Heart left ventricle (tissue), 16 donors: ENCODE results near the gene SCUBE3. TPM values are rescaled to one million over a fixed set of nuclear protein-coding genes. Genes with fewer than 3 reads are reported as not detected.

ENCODE experiments used
- ATAC-seq, 4 donors: fragments of 200-7000 bp; cut with Tn5 transposase; one replicate each; pipeline ENCODE4 v1.9.1; 2020 to 2022; ENCODE audit warnings: moderate library complexity in 4 of 4, mild to moderate bottlenecking in 3 of 4, moderate number of reproducible peaks in 1 of 4
- DNase-seq, 5 donors: peaks; one replicate each; pipeline ENCODE4 v3.0.0-alpha.2; 2020
- H3K27ac ChIP-seq, 12 donors: fragments of 200-600 bp; sonication (generic) in 4 of 12; one replicate each; pipeline versions ENCODE4 v1.5.0 to v1.8.0; 2016 to 2022; ENCODE audit warnings: mild to moderate bottlenecking in 2 of 12
- H3K27me3 ChIP-seq, 9 donors: fragments of 200-600 bp; sonication (generic) in 2 of 9; one replicate each; pipeline versions ENCODE4 v1.5.1 to v1.8.0; 2016 to 2022; ENCODE audit warnings: mild to moderate bottlenecking in 3 of 9
- H3K36me3 ChIP-seq, 9 donors: fragments of 200-600 bp; sonication (generic) in 2 of 9; one replicate each; pipeline versions ENCODE4 v1.5.0 to v1.8.0; 2018 to 2022; ENCODE audit warnings: mild to moderate bottlenecking in 2 of 9
- H3K4me1 ChIP-seq, 12 donors: fragments of 200-600 bp; sonication (generic) in 4 of 12; one replicate each; pipeline versions ENCODE4 v1.5.0 to v1.8.0; 2016 to 2022; ENCODE audit warnings: mild to moderate bottlenecking in 3 of 12
- H3K4me3 ChIP-seq, 12 donors: fragments of 200-600 bp; sonication (generic) in 4 of 12; one replicate each; pipeline versions ENCODE4 v1.5.0 to v1.8.0; 2017 to 2022; ENCODE audit warnings: mild to moderate bottlenecking in 9 of 12, moderate library complexity in 4 of 12
- H3K9me3 ChIP-seq, 12 donors: fragments of 200-600 bp; sonication (generic) in 4 of 12; one replicate each; pipeline versions ENCODE4 v1.5.0 to v1.8.0; 2016 to 2022; ENCODE audit warnings: mild to moderate bottlenecking in 1 of 12
- CTCF ChIP-seq, 12 donors: fragments of 200-600 bp; sonication (generic) in 4 of 12; IDR thresholded peaks; one replicate each; pipeline versions ENCODE4 v1.5.0 to v1.8.0; 2018 to 2022; ENCODE audit warnings: antibody characterized with exemption in 12 of 12, mild to moderate bottlenecking in 5 of 12
- POLR2A ChIP-seq, 2 donors: fragments of 450-650 bp; IDR thresholded peaks; one replicate each; pipeline ENCODE4 v1.6.1; 2017; ENCODE audit warnings: antibody characterized with exemption in 2 of 2, mild to moderate bottlenecking in 2 of 2, moderate library complexity in 2 of 2
- WGBS, 4 donors: extraction: QIAGEN DNeasy Blood & Tissue Kit in 2 of 4; methylation state at CpG; one replicate each; pipeline versions ENCODE4 v1.1.5 to v1.1.7; 2013 to 2018; 5-methylcytosine and 5-hydroxymethylcytosine counted together
- intact Hi-C, 10 donors: fragments of 100-400 bp; cut with DNase I; formaldehyde crosslinking; loops; one replicate each; pipeline versions ENCODE4 v1.11.1 to v1.14.2; 2022
- polyA plus RNA-seq, 2 donors: library from polyadenylated mRNA; stranded (reverse); fragments of 200-250 nt; gene quantifications; one replicate each; pipeline ENCODE4 v1.2.3, GENCODE V29; 2013
- total RNA-seq, 9 donors: library from RNA; depleted of rRNA in 2 of 9; stranded (reverse); fragments of >200 nt in 2 of 9; fragmentation: NEBNext Ultra II Directional in 3 of 9; extraction: Animal tissue kit (Norgen Biotek cat#: 25700) in 3 of 9; gene quantifications; one replicate each; pipeline versions ENCODE4 v1.1.0 to v1.2.4, GENCODE V29; 2016 to 2023
- donor health status: ischemic (EF 13 %, LVEDD 7.1; RV severe dilation, severe dysfunction).
- donor health status: healthy with polysubstance abuse.
- donor health status: DM: no; HTN: yes; CAD: no.
- donor health status: DM: no; HTN: no; CAD: no.
- donor health status: ischemic (EF 25% LVEDD 6.9; RV normal size, moderate dysfunction).
- donor health status: ischemic (EF 25% LVEDD 5.7; RV mildly dilated, moderate dysfunction).
- donor health status: healthy.
- donor health status: DM: yes; HTN: yes; CAD: no.
- donor health status: ischemic (EF 35%, LVEDD 5.7; RV mildly dilated, moderate dysfunction).
- donor health status: nonischemic (EF 11% LVEDD 7.7; RV severe dilation, severe dysfunction).
- donor health status: DM: yes; HTN: yes; CAD: no.
- donor health status: PGD.
- donor health status: ischemic (EF 29% LVEDD 5.4; RV normal size, mild dysfunction).
- donor health status: nonischemic (EF 23%, LVEDD 6.1; RV moderate dilation, normal function).

SCUBE3 gene
- total and polyA plus RNA-seq, 11 donors, result 0.61 to 18.7 (median 4.3) TPM

- intact Hi-C loops, result no loop called here
- Histone ChIP-seq H3K9me3 (no peaks in the 10 kb centered on the region), H3K27me3 (peaks cover 0 to 5% (median 0%) of the 10 kb centered on the region in 9 donors), H3K36me3 (no peaks in the 10 kb centered on the region), H3K4me1 (peaks cover 0 to 31% (median 19%) of the 10 kb centered on the region in 12 donors), H3K27ac (no peak overlapping the region), H3K4me3 (no peak overlapping the region)
- TF ChIP-seq POLR2A (IDR thresholded peaks at IDR 0.05) (no peak), CTCF (IDR thresholded peaks at IDR 0.05) (no peak)
- WGBS, 4 donors, result 73 to 83% (median 78%) methylated on average over 3 of the region's 3 CpGs
- ATAC-seq (no peak), DNase-seq (no peak)
Measured at GRCh38 chr6:35177157-35177556, 36.6 kb upstream of the SCUBE3 start.

- intact Hi-C loops, result no loop called here
- 66 to 78% (median 72%) methylated on average over 2 of the region's 2 CpGs for WGBS, 4 donors
- Histone ChIP-seq H3K27me3 (peaks cover 0 to 7% (median 0%) of the 10 kb centered on the region in 9 donors), H3K4me3 (no peak overlapping the region), H3K4me1 (peaks cover 0 to 33% (median 19%) of the 10 kb centered on the region in 12 donors), H3K27ac (no peak overlapping the region), H3K36me3 (no peaks in the 10 kb centered on the region), H3K9me3 (no peaks in the 10 kb centered on the region)
- no peak for ATAC-seq
- TF ChIP-seq CTCF (IDR thresholded peaks at IDR 0.05) (no peak), POLR2A (IDR thresholded peaks at IDR 0.05) (no peak)
- DNase-seq, result no peak
Measured at GRCh38 chr6:35177596-35177995, 36.2 kb upstream of the SCUBE3 start.

- Histone ChIP-seq H3K4me1 (peaks cover 0 to 33% (median 19%) of the 10 kb centered on the region in 12 donors), H3K9me3 (no peaks in the 10 kb centered on the region), H3K27me3 (peaks cover 0 to 7% (median 0%) of the 10 kb centered on the region in 9 donors), H3K4me3 (no peak overlapping the region), H3K27ac (no peak overlapping the region), H3K36me3 (no peaks in the 10 kb centered on the region)
- 79 to 93% (median 87%) methylated on average over 2 of the region's 2 CpGs for WGBS, 4 donors
- no peak for TF ChIP-seq POLR2A (IDR thresholded peaks at IDR 0.05)
- no peak for TF ChIP-seq CTCF (IDR thresholded peaks at IDR 0.05)
- intact Hi-C loops, result no loop called here
- DNase-seq, result no peak
- no peak for ATAC-seq
Measured at GRCh38 chr6:35178012-35178411, 35.7 kb upstream of the SCUBE3 start.

GRCh38 chr6:35178932-35179832, 34.6 kb upstream of the SCUBE3 start:
- peaks cover 0 to 43% (median 23%) of the 10 kb centered on the region in 12 donors for H3K4me1 ChIP-seq
- no peak overlapping the region for H3K27ac ChIP-seq
- WGBS, 4 donors, result 86 to 98% (median 87%) methylated on average over 5 of the region's 5 CpGs
- TF ChIP-seq POLR2A (IDR thresholded peaks at IDR 0.05) (no peak), CTCF (IDR thresholded peaks at IDR 0.05) (no peak)
- H3K4me3 ChIP-seq, result no peak overlapping the region
- no peaks in the 10 kb centered on the region for H3K9me3 ChIP-seq
- intact Hi-C loops, result no loop called here
- no peak for ATAC-seq
- no peak for DNase-seq
- no peaks in the 10 kb centered on the region for H3K36me3 ChIP-seq
- H3K27me3 ChIP-seq, result peaks cover 0 to 12% (median 0%) of the 10 kb centered on the region in 9 donors
